Measurements from ENCODE around the gene GALNT15.

DNA sequence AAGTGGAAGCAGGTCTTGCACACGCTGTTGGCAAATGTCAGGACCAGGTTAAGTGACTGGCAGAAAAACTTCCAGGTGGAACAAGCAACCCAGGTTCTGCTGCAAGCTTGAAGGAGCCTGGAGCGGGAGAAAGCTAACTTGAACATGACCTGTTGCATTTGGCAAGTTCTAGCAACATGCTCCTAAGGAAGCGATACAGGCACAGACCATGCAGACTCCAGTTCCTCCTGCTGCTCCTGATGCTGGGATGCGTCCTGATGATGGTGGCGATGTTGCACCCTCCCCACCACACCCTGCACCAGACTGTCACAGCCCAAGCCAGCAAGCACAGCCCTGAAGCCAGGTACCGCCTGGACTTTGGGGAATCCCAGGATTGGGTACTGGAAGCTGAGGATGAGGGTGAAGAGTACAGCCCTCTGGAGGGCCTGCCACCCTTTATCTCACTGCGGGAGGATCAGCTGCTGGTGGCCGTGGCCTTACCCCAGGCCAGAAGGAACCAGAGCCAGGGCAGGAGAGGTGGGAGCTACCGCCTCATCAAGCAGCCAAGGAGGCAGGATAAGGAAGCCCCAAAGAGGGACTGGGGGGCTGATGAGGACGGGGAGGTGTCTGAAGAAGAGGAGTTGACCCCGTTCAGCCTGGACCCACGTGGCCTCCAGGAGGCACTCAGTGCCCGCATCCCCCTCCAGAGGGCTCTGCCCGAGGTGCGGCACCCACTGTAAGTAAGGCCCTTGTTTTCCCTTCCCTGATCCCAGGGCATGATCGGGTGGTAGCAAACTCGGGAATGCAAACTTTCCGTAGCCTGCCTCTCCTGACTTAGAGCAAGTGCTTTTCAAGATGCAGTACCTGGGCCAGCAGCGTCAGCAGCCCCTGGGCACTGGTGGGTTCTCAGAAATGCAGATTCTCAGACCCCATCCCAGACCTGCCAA is 759 bp downstream of the GALNT15 start:
- TF ChIP-seq TAF1 (IDR thresholded peaks at IDR 0.05; ENCODE audit: borderline replicate concordance, low read depth, low read length) (no peak), POLR2AphosphoS5 (IDR thresholded peaks at IDR 0.05; ENCODE audit: low read depth, low read length) (no peak)

All from GM12892 (cell line).